ENCODE results near the gene SSUH2.

- TF ChIP-seq CTCF (IDR thresholded peaks at IDR 0.05) (no peak), POLR2A (IDR thresholded peaks at IDR 0.05) (no peak)
These were observed 64.7 kb downstream of the SSUH2 start for GRCh38 chr3:8579943-8580342.

Measured in esophagus squamous epithelium (tissue), 4 donors.